GM20431 (cell line): ENCODE measurements around the gene DCUN1D1.

Source experiments
- in situ Hi-C: fragments of 300-500 bp; cut with MseI, MboI; formaldehyde crosslinking; loops from one replicate; pipeline ENCODE4 v1.15.0; 2020; ENCODE audit warnings: low sequenced_read_pairs; ENCODE audit not compliant: unreplicated experiment

Gene DCUN1D1

DNA sequence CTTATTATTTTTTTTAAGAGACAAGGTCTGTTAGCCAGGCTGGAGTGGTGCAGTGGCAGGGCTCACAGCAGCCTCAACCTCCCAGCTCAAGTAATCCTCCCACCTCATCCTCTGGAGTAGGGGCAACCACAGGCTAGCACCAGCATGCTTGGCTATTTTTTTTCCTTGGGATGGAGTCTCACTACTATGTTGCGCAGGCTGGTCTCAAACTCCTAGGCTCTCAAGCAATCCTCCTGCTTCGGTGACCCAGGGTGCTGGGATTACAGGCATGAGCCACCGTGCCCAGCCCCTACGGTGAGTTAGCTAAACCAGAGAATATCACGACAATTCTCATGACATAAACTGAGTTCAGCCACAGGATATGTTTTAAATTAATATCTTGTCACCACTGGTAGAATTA, 2.0 kb downstream of the DCUN1D1 start:
- in situ Hi-C loops, result no loop called here

DNA sequence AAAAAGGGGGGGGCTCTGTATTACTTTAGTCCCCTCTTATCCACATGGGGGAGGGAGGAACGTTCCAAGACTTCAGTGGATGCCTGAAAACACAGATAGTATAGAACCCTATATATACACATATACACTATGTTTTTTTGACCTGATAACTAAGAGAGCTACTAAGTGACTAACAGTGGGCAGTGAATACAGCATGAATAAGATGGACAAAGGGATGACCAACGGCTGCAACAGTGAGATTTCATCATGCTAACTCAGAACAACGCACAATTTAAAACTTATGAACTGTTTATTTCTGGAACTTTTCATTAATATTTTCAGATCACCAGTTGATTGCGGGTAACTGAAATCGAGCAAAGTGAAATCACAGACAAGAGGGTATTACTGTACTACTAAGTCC, 7.3 kb downstream of the DCUN1D1 start:
- in situ Hi-C loops, result no loop called here

DNA sequence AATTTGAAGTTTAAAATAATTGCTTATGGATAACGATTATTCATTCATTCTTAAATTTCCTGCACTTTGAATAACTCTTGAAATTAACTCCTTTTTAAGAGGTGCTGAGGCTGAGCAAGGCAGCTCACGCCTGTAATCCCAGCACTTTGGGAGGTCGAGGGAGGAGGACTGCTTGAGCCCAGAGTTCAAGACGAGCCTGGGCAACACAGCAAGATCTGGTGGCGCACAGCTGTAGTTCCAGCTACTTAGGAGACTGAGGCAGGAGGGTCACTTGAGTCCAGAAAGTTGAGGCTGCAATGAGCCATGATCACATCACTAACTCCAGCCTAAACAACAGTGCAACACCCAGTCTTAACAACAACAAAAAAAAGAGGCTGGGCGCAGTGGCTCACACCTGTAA, 8.0 kb downstream of the DCUN1D1 start:
- in situ Hi-C loops, result no loop called here

DNA sequence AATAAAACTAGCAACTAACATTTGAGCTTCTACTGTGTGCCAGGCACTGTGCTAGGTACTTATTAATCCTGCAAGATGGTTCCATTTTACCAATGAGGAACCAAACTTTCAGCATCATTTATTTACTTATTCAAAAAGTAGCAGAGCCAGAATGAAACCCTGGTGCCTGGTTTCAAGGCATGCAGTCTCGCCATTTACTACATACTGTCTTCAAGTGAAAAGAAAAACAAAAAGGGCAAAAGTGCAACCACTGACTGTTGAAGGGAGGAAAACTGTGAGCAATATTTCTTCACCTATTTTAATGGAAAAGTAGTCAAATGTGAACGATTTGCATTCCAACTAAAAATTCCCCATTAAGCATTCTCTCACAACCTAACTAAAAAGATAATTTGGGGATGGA, 8.7 kb downstream of the DCUN1D1 start:
- in situ Hi-C loops, result no loop called here

DNA sequence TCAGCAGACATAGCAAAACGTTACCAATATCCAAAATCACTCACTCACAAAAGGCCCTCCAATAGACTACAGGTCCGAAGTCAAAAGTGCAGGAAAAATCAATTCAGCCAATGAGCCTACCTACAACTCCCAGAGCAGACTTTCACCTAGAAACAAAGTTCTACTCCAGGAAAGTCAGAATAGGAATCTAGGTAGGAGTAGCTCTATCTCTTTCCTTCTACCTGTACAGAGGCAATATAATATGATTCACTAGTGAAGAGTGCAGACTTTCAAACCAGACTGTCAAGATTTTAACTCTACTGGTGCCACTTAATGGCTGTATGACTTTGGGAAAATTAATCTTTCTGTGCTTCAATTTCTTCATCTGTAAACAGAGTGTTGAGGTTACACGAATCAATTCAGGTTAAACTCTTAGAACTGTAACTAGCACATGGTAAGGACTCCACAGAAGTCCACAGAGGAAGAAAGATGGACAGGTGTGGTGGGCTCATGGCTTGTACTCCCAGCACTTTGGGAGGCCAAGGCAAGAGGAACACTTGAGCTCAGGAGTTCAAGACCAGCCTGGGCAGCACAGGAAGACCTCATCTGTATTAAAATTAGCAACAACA, 9.4 kb downstream of the DCUN1D1 start:
- in situ Hi-C loops, result no loop called here

DNA sequence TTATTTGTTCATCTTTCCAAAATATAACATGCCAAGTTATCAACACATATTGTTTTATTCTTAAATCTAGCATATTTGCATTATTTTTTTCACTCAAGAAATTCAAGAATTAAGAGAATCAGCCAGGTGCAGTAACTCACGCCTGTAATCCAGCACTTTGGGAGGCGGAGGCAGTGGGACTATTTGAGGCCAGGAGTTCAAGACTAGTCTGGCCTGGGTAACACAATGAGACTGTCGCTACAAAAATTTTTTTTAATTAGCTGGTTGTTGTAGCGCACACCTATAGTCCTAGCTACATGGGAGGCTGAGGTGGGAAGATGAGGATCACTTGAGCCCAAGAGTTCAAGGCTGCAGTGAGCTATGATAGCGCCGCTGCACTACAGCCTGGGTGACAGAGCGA, 10.5 kb downstream of the DCUN1D1 start:
- in situ Hi-C loops, result no loop called here

DNA sequence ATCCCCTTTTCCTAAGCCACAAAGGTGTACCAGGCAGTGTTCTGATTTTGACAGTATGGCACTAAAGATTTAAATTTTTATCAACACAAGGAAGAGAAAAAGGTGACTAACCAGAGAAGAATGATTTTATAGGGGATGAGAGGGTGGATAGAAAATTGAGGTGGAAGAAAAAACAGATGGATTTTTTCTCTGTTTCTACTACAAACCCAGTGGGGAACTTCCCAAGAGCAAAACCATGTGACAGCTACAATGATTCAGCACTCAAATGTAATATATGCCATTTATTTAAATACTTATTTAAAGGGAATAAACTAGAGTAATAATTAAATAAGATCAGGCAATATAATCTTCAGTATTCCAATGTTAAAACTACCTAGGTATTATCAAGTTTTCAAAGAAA, 11.1 kb downstream of the DCUN1D1 start:
- in situ Hi-C loops, result no loop called here

DNA sequence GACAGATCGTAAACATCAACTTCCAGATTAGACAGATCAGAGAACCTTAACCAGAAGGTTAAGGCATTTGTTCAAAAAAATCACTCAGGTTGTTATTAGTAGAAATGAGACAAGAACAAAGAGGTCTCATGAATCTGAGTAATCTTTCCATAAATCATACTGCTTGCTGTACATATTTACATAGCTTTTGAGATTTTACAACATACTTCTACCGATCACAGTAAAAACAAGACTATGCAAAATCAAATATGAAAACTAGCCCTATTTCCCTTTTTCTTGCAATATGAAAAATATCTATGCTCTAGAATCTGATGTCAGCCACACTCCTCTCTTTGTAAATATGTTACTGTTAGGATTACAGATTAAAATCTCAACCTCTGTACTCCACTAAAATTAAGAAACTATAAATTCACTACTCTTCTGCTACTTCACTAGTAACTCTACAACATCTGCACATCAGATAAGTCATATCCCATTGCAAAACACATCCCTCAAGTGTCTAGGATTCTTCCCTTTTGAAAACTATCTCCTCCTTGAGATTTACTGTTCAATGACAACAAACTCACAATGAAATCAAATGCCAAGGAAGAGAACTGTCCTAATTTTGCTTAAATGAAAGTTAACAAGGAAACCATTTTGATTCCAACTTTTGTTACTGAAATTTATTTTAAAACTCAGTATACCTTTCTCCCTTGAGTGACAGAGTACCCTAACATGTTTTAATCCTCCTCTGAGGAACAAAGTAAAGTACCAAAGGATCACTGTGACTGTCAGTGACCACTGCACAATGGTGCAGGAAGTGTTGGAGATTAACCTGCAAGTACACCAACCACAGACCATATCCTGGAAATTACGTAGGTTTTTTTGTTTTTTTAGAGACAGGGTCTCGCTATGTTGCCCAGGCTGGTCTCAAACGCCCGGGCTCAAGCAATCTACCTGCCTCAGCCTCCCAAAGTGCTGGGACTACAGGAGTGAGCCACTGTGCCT, 12.8 kb downstream of the DCUN1D1 start:
- in situ Hi-C loops, result no loop called here

DNA sequence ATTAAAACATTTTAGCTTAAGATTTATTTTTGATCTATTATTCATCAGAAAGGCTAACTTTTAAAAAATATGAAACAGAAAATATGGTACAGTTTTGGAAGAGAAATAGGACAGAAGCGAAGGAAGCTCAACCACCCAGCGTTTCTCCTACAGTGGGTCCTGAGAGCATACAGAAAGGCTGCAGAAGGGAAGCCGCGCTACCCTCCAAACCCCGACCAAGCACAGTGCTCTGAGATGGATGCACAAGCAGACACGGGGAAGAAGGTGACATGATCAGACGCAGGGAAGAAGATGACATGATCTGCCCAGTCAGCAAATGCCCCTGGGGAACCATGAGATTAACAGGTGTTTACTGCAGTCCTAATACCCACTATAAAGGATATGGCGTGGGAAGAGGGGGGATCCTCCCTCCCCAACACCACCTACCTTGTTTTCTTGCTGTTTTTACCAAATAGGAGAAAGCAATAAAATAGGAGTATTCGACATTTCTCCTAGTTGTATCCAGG, 14.4 kb downstream of the DCUN1D1 start:
- in situ Hi-C loops, result no loop called here

DNA sequence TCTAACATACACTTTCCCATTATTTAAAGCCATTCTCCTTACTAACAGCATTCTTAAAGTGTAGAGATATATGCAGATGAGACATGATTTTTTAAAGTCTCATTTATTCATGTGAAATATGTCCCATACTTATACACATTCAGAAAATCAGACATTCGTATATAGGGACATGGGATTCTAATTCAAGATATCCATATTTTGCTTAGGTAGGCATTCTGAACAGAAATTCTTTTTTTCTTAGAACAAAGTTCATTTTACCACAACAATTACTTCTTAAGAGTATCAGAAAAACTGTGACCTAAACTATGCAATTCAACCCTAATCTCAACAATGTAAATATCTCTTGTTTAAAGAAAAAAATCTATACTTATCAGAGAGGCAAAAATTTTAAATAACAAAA, 16.2 kb downstream of the DCUN1D1 start:
- in situ Hi-C loops, result no loop called here

DNA sequence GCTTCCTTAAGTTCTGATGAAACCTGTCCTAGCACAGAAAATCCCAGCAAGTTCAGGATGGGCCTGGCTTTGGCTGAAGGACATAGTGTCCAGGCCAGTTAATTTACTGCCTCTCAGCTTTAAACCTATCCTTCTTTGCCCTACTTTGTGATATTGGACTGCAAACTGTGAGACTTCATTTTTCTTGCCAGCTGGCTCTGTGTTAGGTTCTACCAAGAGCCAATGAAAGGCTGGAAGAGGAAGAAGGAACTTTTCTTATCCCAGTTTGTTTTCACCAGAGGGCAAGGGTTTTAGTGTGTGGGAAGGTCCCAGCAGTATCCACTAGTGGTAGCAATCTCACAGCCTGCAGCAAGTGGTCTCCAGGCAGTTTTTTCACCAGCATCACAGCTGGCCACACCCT, 18.2 kb downstream of the DCUN1D1 start:
- in situ Hi-C loops, result no loop called here

DNA sequence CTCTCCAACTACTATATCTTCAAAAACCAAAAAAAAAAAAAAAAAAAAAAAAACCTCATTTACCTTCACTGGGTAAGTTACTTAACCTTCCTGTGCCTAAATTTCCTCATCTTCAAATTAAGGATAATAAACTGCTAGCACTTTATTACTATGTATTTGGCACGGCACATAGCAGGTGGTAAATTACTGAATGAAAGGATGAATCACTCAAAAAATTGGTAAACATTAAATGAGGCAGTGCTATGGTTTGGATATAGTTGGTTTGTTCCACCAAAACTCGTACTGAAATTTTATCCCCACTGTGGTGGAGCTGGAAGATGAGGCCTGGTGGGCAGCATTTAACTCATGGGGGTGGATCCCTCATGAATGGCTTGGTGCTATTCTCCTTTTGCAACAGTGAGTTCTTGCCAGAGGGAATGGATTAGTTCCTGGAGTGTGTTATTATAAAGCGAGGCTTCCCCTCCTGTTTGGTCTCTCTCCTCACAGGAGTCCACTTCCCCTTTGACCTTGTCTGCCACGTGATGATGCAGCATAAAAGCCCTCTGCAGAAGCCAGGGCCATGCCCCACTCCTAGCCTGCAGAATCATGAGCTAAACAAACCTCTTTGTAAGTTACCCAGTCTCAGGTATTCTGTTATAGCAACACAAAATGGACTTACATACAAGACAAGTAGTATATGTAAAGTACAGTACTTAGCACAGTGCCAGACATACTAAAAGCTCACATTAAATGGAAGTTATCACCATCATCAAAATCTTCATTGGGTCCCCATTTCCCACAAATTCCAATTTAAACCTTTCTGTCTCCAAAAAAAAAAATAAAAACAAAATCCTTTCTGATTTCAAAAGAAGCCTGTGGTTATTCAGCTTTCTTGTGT, 20.6 kb downstream of the DCUN1D1 start:
- in situ Hi-C loops, result no loop called here

DNA sequence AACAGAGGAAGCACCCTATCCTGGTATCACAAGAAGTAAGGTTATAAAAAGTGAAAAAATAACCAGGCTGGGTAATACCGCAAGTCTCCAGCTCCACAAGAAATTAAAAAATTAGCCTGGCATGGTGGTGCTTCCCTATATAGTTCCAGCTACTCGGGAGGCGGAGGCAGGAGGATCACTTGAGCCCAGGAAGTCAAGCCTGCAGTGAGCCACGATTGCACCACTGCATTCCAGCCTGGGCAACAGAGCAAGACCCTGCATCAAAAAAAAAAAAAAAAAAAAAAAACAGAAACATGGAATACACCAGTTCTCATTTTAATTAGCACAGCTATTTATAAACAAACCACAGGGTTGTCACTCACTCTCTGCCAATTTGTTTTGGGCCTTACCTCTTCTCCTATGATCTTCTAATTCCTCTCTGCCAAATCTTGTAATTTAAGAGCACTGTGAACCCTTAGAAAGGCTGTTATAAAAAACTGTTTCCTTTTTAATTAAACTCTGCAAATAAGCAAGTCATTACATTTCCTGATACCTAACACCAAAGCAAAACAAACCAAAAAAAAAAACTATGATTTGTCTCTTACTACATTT, 22.6 kb downstream of the DCUN1D1 start:
- in situ Hi-C loops, result no loop called here

DNA sequence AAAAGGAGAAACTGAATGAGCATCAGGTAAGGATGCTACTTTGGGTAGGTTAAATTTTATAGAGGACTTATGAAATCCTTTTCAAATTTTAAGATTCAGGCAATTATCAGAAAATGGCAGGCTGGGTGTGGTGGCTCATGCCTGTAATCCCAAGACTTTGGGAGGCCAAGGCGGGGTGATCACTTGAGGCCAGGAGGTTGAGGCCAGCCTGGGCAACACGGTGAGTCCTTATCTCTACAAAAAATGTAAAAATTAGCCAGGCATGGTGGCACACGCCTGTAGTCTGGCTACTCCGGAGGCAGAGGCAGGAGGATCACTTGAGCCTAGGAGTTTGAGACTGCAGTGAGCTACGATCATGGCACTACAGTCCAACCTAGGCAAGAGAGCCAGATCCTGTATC, 23.1 kb downstream of the DCUN1D1 start:
- in situ Hi-C loops, result no loop called here

DNA sequence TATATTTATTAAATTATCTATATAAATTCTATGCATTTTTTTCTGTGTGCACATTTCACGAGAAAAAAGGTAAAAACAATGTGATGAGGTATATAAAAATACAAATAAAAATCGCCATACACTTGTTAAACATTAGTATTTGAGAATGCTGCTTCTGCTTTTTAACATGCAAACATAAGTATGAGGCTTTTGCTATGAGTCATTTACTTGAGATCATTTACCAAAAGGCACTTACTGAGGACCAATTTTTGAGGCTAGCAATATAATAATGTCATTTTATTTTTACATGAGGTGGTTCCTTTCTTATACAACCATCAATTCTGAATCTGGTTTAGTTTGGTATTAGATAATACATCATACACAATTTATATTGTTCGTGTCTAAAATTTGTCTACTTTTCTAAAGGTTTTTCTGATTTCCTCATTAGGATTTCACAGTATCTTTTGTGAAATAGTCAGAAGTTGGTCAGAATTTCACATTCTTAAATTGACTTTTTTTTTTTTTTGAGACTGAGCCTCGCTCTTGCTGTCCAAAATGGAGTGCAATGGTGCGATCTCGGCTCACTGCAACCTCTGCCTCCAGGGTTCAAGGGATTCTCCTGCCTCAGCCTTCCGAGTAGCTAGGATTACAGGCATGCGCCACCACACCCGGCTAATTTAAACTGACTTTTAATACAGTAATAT, 25.6 kb downstream of the DCUN1D1 start:
- in situ Hi-C loops, result no loop called here

DNA sequence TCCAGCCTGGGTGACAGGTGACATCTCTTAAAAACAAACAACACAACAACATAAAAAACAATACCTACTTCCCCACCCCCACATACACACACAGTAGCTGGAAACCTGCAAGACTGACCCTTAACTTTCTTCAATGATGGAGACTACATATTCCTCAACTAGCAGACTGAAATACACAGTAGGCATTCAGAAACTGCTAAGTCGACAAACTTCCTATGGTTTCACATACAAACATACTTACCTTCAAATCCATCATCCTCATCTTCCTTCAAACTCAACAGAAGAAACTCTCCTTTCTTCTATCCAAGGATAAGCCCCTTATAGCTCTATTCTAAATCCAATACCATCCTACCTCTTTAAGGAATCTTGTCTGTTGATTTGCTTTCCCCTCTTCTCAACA, 30.6 kb downstream of the DCUN1D1 start:
- in situ Hi-C loops, result no loop called here

DNA sequence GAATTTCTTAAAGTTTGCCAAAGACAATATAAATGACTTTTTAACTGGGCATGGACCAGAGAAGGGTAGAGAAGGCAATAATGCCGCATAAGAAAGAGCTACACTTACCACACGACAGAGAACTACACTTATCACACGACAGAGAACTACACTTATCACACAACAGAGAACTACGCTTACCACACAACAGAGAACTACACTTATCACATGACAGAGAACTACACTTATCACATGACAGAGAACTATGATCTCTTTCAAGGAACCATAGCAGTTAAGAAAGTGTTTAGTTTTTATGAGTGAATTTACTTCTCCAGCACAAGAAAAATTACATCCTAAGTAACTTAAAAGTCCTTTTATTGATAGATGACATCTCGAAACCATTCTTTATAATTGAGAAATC, 32.0 kb downstream of the DCUN1D1 start:
- in situ Hi-C loops, result no loop called here

DNA sequence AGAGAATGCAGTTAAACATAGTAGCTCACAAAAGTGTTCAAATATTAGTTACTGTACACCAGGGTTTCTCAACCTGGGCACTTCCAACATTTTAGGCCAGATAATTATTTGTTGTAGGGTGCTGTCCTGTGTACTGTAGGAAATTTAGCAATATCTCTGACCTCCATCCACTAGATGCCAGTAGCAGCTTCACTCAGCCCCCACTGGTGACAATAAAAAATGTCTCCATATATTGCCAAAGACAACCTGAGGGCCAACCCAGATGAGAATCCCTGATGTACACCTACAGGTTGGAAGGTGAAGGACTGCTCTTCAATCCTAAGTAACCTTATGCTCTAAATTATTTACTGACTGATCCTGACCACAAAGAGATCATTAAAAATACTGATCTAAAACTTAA, 32.5 kb downstream of the DCUN1D1 start:
- in situ Hi-C loops, result no loop called here

DNA sequence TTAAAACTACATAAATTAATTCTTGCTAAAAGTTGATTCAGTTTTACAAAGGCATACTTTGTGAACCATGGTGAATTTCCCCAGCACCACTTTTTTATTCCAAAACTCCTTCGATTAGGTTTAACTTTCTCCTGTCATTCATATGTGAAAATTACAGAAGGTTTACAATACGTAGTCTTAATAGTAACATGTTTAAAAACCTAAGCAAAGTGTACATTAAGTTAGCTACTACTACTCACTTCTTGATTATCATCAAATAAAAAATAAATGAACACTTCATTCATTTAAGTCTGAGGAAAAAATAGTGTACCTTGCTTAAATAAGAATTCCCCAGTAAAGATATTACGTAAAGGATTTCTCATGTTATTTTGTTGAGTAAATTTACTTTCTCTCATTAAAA, 38.6 kb downstream of the DCUN1D1 start:
- in situ Hi-C loops, result no loop called here
